HepG2 (cell line): ENCODE measurements around the gene CDC34. TPM values are rescaled to one million over a fixed set of nuclear protein-coding genes. Genes with fewer than 3 reads are reported as not detected.

Experiments used
- ATAC-seq: fragments of 200-7000 bp; cut with Tn5 transposase; 3 replicates; pipeline ENCODE4 v1.9.1; 2020; ENCODE audit warnings: mild to moderate bottlenecking, moderate library complexity
- BruUV-seq: library from RNA; stranded (reverse); fragments of 400-500 nt; replicated peaks from 2 replicates; lab custom pipeline; 2021; lab: Mats Ljungman, UMichigan
- CTCF ChIA-PET: fragments of 300-600 bp; formaldehyde crosslinking; extraction: SDS; loops from one replicate; lab custom pipeline; 2021; ENCODE audit warnings: low total read pairs, inconsistent platforms, low intra/inter-chr PET ratio; lab: Yijun Ruan, JAX
- POLR2A ChIA-PET: fragments of 350-600 bp; sonication (Branson Sonifier 250); formaldehyde crosslinking; loops from one replicate; lab custom pipeline; 2020; ENCODE audit warnings: antibody characterized with exemption, inconsistent platforms; lab: Yijun Ruan, JAX
- DNase-seq: peaks from one replicate; pipeline ENCODE4 v3.0.0-alpha.2; 2015; ENCODE audit warnings: low spot score
- FAIRE-seq: peaks from 3 replicates; lab custom pipeline; 2011; peaks lifted over from hg19 to GRCh38; lab: Jason Lieb, UNC
- H2AFZ ChIP-seq: one replicate; pipeline ENCODE4 v1.6.1; 2011; ENCODE audit warnings: low read length, inconsistent platforms
- H3K27ac ChIP-seq: fragments of 300-600 bp; 3 replicates; pipeline ENCODE4 v1.8.0; 2011; ENCODE audit warnings: mixed run types, mild to moderate bottlenecking, mixed read lengths, low read length, inconsistent platforms; ENCODE audit not compliant: insufficient read depth; ENCODE audit errors: extremely low read length
- H3K27me3 ChIP-seq, 2 experiments: fragments of 200-600 bp in 1 of 2; 2 replicates in 1 of 2; 3 replicates in 1 of 2; pipeline versions ENCODE4 v1.6.0 to v1.8.0; 2011; ENCODE audit warnings: low read length in 2 of 2, mild to moderate bottlenecking in 2 of 2, moderate library complexity in 2 of 2, inconsistent platforms in 1 of 2; ENCODE audit not compliant: insufficient read depth in 2 of 2, control insufficient read depth in 1 of 2
- H3K36me3 ChIP-seq, 2 experiments: fragments of 200-600 bp in 1 of 2; replicated peaks in 1 of 2; 2 replicates in 1 of 2; 3 replicates in 1 of 2; pipeline versions ENCODE4 v1.5.1 to v1.8.0; 2011; ENCODE audit warnings: low read length in 2 of 2, inconsistent platforms in 1 of 2; ENCODE audit not compliant: insufficient read depth in 2 of 2, control insufficient read depth in 1 of 2
- H3K4me1 ChIP-seq: 2 replicates; pipeline ENCODE4 v1.5.1; 2012; ENCODE audit warnings: low read length, inconsistent platforms; ENCODE audit not compliant: insufficient read depth
- H3K4me2 ChIP-seq: 2 replicates; pipeline ENCODE4 v1.6.0; 2011; ENCODE audit warnings: low read depth, low read length, inconsistent platforms
- H3K4me3 ChIP-seq, 3 experiments: fragments of 200-600 bp in 1 of 3; sonication (generic), shearing (Covaris generic) in 1 of 3; replicated peaks in 1 of 3; 2 replicates each; pipeline ENCODE4 v1.5.1; 2011 to 2016; ENCODE audit warnings: low read length in 3 of 3, inconsistent platforms in 2 of 3, low read depth in 2 of 3, mild to moderate bottlenecking in 2 of 3, control low read depth in 1 of 3, mixed read lengths in 1 of 3; ENCODE audit not compliant: insufficient read depth in 1 of 3
- H3K79me2 ChIP-seq: one replicate; pipeline ENCODE4 v1.6.1; 2011; ENCODE audit warnings: low read length, inconsistent platforms; ENCODE audit not compliant: insufficient read depth
- H3K9ac ChIP-seq: 2 replicates; pipeline ENCODE4 v1.6.0; 2011; ENCODE audit warnings: mild to moderate bottlenecking, low read depth, low read length, inconsistent platforms; ENCODE audit not compliant: insufficient read depth
- H3K9me3 ChIP-seq: 2 replicates; pipeline ENCODE4 v1.5.1; 2012; ENCODE audit warnings: mild to moderate bottlenecking, low read length
- H4K20me1 ChIP-seq: 2 replicates; pipeline ENCODE4 v1.6.0; 2011; ENCODE audit warnings: inconsistent platforms, mild to moderate bottlenecking, low read length, moderate library complexity; ENCODE audit not compliant: insufficient read depth
- NR2F6 ChIP-seq, 2 experiments: IDR thresholded peaks; 2 replicates each; pipeline ENCODE4 v1.6.1; 2016; ENCODE audit warnings: antibody characterized with exemption in 1 of 2, mild to moderate bottlenecking in 1 of 2
- PAXIP1 ChIP-seq: sonication (generic); formaldehyde crosslinking; conservative IDR thresholded peaks from 2 replicates; pipeline ENCODE4 v1.4.0; 2020; ENCODE audit warnings: mild to moderate bottlenecking, missing genetic modification reagents, moderate library complexity
- ZNF260 ChIP-seq: sonication (generic); formaldehyde crosslinking; IDR thresholded peaks from 2 replicates; pipeline ENCODE4 v1.4.0; 2020; ENCODE audit warnings: missing genetic modification reagents, low read depth, mild to moderate bottlenecking, borderline replicate concordance
- WGBS: methylation state at CpG from one replicate; pipeline ENCODE4 v1.1.6; 2017; ENCODE audit warnings: low lambda C conversion rate; 5-methylcytosine and 5-hydroxymethylcytosine counted together
- in situ Hi-C: cut with HindIII; loops from 2 replicates; pipeline ENCODE4 v1.10.0; 2017; ENCODE audit warnings: low pct_unique_long_range_greater_than_20kb; ENCODE audit not compliant: extremely low pct_ligation_motif_present
- intact Hi-C: fragments of 100-400 bp; cut with micrococcal nuclease; formaldehyde crosslinking; loops from one replicate; pipeline ENCODE4 v1.10.0; 2022; ENCODE audit not compliant: unreplicated experiment
- polyA plus RNA-seq, 8 experiments: library from polyadenylated mRNA; depleted of rRNA in 3 of 8; stranded (reverse) in 7 of 8; unstranded in 1 of 8; fragments of >200 nt; fragmentation: Illumina TruSeq in 4 of 8; extraction: Trizol in 4 of 8; gene quantifications; 2 replicates each; pipeline versions ENCODE4 v1.2.1 to v1.2.3, GENCODE V29; 2011 to 2016; ENCODE audit warnings: low read depth in 4 of 8, missing spikeins in 1 of 8, mixed read lengths in 1 of 8; ENCODE audit not compliant: insufficient read depth in 1 of 8
- total RNA-seq, 5 experiments: library from RNA; depleted of rRNA; stranded (reverse); fragments of >200 nt; fragmentation: Illumina TruSeq; extraction: Trizol; gene quantifications; 2 replicates each; pipeline ENCODE4 v1.2.3, GENCODE V29; 2016; ENCODE audit warnings: low read depth in 1 of 5

CDC34 gene
- total and polyA plus RNA-seq, 2 of the 13 experiments (the other 11 are each of a cell fraction or from before 2014, with no cell fraction given) = 138 to 150 TPM

DNA sequence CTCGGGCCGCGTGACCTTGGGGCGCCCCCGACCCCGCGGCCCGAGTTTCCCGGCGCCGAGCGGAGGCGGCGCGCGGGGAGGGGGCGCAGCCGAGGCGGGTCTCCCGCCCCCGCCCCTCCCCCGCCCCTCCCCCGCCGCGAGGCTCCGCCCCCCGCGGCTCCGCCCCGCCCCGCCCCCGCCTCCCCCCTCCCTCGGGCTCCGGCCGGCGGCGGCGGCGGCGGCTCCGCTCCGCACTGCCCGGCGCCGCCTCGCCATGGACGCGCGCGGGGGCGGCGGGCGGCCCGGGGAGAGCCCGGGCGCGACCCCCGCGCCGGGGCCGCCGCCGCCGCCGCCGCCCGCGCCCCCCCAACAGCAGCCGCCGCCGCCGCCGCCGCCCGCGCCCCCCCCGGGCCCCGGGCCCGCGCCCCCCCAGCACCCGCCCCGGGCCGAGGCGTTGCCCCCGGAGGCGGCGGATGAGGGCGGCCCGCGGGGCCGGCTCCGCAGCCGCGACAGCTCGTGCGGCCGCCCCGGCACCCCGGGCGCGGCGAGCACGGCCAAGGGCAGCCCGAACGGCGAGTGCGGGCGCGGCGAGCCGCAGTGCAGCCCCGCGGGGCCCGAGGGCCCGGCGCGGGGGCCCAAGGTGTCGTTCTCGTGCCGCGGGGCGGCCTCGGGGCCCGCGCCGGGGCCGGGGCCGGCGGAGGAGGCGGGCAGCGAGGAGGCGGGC lies 58.3 kb downstream of the CDC34 start, which contains the start of gene HCN2:
Gene HCN2, plus strand, starts transcription at position 189 of the 703 bp plus-strand sequence. Its CDS starts 65 bp downstream, at position 254.
- Histone ChIP-seq H3K79me2 (no peaks in the 10 kb centered on the region), H3K27me3 (peaks cover 10 to 63% of the 10 kb centered on the region in 2 experiments), H3K4me2 (peak within 1 kb of the TSS; percentile 55; the same call in 1 of the 2 replicates), H4K20me1 (peaks cover 28% of the 10 kb centered on the region), H3K4me3 (peak within 1 kb of the TSS in 2 of 3 experiments; percentile 29 to 54; a peak in 1 of 6 replicates), H3K27ac (no peak within 1 kb of the TSS), H3K36me3 (no peaks in the 10 kb centered on the region), H3K4me1 (peaks cover 35% of the 10 kb centered on the region), H3K9me3 (no peaks in the 10 kb centered on the region), H2AFZ (no peak within 1 kb of the TSS), H3K9ac (no peak within 1 kb of the TSS)
- DNase-seq (no peak), FAIRE-seq (no peak), ATAC-seq (no peak)
- intact Hi-C loops = loop anchor here (10.0 kb wide), 1 partner anchor 75 kb away; the partner anchor contains the start of gene RNF126
- CTCF ChIA-PET = no interaction called here
- TF ChIP-seq PAXIP1 (CRISPR knock-in tag) = no peak
- TF ChIP-seq NR2F6 (IDR thresholded peaks at IDR 0.05) = no peak
- TF ChIP-seq NR2F6 (CRISPR knock-in tag; IDR thresholded peaks at IDR 0.05) = no peak
- TF ChIP-seq ZNF260 (CRISPR knock-in tag) = no peak
- no CpG with 5 or more reads among the region's 132 CpGs for WGBS
- POLR2A ChIA-PET = no interaction called here
- BruUV-seq = no TSS peak
- in situ Hi-C loops = loop anchor here (5.0 to 10.0 kb wide), 2 partner anchors 38 to 145 kb away; no protein-coding TSS in a partner anchor
